Muscle of leg (tissue), 11 donors: ENCODE data around the gene ZSWIM5. TPM values are rescaled to one million over a fixed set of nuclear protein-coding genes. Genes with fewer than 3 reads are reported as not detected.
"Not testable (repeated sequence)": the region's sequence is repeated elsewhere in the genome, so short reads cannot be mapped to it uniquely, and the experiment has no call there.

ENCODE experiments used
- DNase-seq: peaks from one replicate; pipeline ENCODE4 v3.0.0; 2013
- H3K27ac ChIP-seq: one replicate; pipeline ENCODE4 v1.5.1; 2013; ENCODE audit warnings: mild to moderate bottlenecking, low read length, control low read depth
- H3K27me3 ChIP-seq: one replicate; pipeline ENCODE4 v1.6.1; 2013; ENCODE audit warnings: low read length; ENCODE audit not compliant: control insufficient read depth, insufficient read depth
- H3K36me3 ChIP-seq: one replicate; pipeline ENCODE4 v1.6.1; 2013; ENCODE audit warnings: low read length; ENCODE audit not compliant: control insufficient read depth, insufficient read depth
- H3K4me1 ChIP-seq: one replicate; pipeline ENCODE4 v1.6.1; 2013; ENCODE audit warnings: low read length; ENCODE audit not compliant: control insufficient read depth, insufficient read depth
- H3K4me3 ChIP-seq: one replicate; pipeline ENCODE4 v1.5.1; 2013; ENCODE audit warnings: low read length, control low read depth
- H3K9me3 ChIP-seq: replicated peaks from 2 replicates; pipeline ENCODE4 v1.6.1; 2013; ENCODE audit warnings: low read depth, low read length; ENCODE audit not compliant: control insufficient read depth
- WGBS: methylation state at CpG from one replicate; pipeline ENCODE4 v1.1.5; 2013; ENCODE audit warnings: missing lambda C conversion rate; ENCODE audit not compliant: insufficient coverage; 5-methylcytosine and 5-hydroxymethylcytosine counted together
- polyA plus RNA-seq, 8 donors: library from polyadenylated mRNA; unstranded; fragments of 120-200 nt; gene quantifications; one replicate each; pipeline versions ENCODE4 v1.2.1 to v1.2.3, GENCODE V29; 2013; ENCODE audit warnings: inconsistent platforms in 1 of 8, low replicate concordance in 1 of 8; ENCODE audit not compliant: insufficient read length in 8 of 8, insufficient read depth in 1 of 8
- total RNA-seq: library from RNA; stranded (reverse); fragments of 120-200 nt; gene quantifications from one replicate; pipeline ENCODE4 v1.2.4, GENCODE V29; 2013

Gene ZSWIM5
- total and polyA plus RNA-seq, 9 donors, result 0.25 to 1.0 (median 0.47) TPM

- WGBS, result no CpG with 5 or more reads among the region's 2 CpGs
- Histone ChIP-seq H3K27me3 (no peaks in the 10 kb centered on the region), H3K27ac (no peak overlapping the region), H3K4me3 (no peak overlapping the region), H3K36me3 (no peaks in the 10 kb centered on the region), H3K4me1 (no peaks in the 10 kb centered on the region), H3K9me3 (no peaks in the 10 kb centered on the region)
- DNase-seq, result no peak
Observed at GRCh38 chr1:45067806-45068205, 138.6 kb downstream of the ZSWIM5 start.

GRCh38 chr1:45065083-45065482 is 141.3 kb downstream of the ZSWIM5 start:
- no peaks in the 10 kb centered on the region for H3K4me1 ChIP-seq
- H3K9me3 ChIP-seq, result no peaks in the 10 kb centered on the region
- no peak overlapping the region for H3K4me3 ChIP-seq
- no peaks in the 10 kb centered on the region for H3K36me3 ChIP-seq
- no CpG with 5 or more reads among the region's 2 CpGs for WGBS
- no peak for DNase-seq
- no peaks in the 10 kb centered on the region for H3K27me3 ChIP-seq
- no peak overlapping the region for H3K27ac ChIP-seq

- not testable (repeated sequence) for DNase-seq, H3K27ac ChIP-seq, H3K9me3 ChIP-seq, H3K4me1 ChIP-seq, H3K36me3 ChIP-seq, H3K4me3 ChIP-seq, H3K27me3 ChIP-seq
- WGBS, result no CpG with 5 or more reads among the region's 4 CpGs
Observed at GRCh38 chr1:45062463-45062862, 143.9 kb downstream of the ZSWIM5 start.

- DNase-seq, result no peak
- H3K9me3 ChIP-seq, result no peaks in the 10 kb centered on the region
- H3K36me3 ChIP-seq, result no peaks in the 10 kb centered on the region
- no CpG with 5 or more reads among the region's 2 CpGs for WGBS
- H3K4me1 ChIP-seq, result no peaks in the 10 kb centered on the region
- H3K27ac ChIP-seq, result no peak overlapping the region
- H3K4me3 ChIP-seq, result no peak overlapping the region
- H3K27me3 ChIP-seq, result no peaks in the 10 kb centered on the region
Observed at GRCh38 chr1:45059829-45060228, 146.6 kb downstream of the ZSWIM5 start.

- 100% methylated on average over 1 of the region's 1 CpG for WGBS
- Histone ChIP-seq H3K27me3 (no peaks in the 10 kb centered on the region), H3K4me3 (no peak overlapping the region), H3K27ac (no peak overlapping the region), H3K9me3 (no peaks in the 10 kb centered on the region), H3K36me3 (no peaks in the 10 kb centered on the region), H3K4me1 (no peaks in the 10 kb centered on the region)
- DNase-seq, result no peak
Observed at GRCh38 chr1:45057542-45057941, 148.9 kb downstream of the ZSWIM5 start.

- Histone ChIP-seq H3K36me3 (no peaks in the 10 kb centered on the region), H3K27me3 (no peaks in the 10 kb centered on the region), H3K9me3 (no peaks in the 10 kb centered on the region), H3K27ac (no peak overlapping the region), H3K4me3 (no peak overlapping the region), H3K4me1 (no peaks in the 10 kb centered on the region)
- no peak for DNase-seq
- no CpG with 5 or more reads among the region's 2 CpGs for WGBS
Observed at GRCh38 chr1:45051005-45051772, 155.2 kb downstream of the ZSWIM5 start.

- DNase-seq, result no peak
- H3K36me3 ChIP-seq, result no peaks in the 10 kb centered on the region
- no peaks in the 10 kb centered on the region for H3K9me3 ChIP-seq
- 100% methylated on average over 2 of the region's 5 CpGs for WGBS
- no peaks in the 10 kb centered on the region for H3K27me3 ChIP-seq
- H3K4me3 ChIP-seq, result no peak overlapping the region
- no peak overlapping the region for H3K27ac ChIP-seq
- H3K4me1 ChIP-seq, result no peaks in the 10 kb centered on the region
Observed at GRCh38 chr1:45047032-45047431, 159.4 kb downstream of the ZSWIM5 start.

- no peaks in the 10 kb centered on the region for H3K4me1 ChIP-seq
- H3K9me3 ChIP-seq, result no peaks in the 10 kb centered on the region
- no peak overlapping the region for H3K27ac ChIP-seq
- WGBS, result no CpG with 5 or more reads among the region's 1 CpG
- DNase-seq, result no peak
- H3K27me3 ChIP-seq, result no peaks in the 10 kb centered on the region
- H3K4me3 ChIP-seq, result no peak overlapping the region
- no peaks in the 10 kb centered on the region for H3K36me3 ChIP-seq
Observed at GRCh38 chr1:45044916-45045315, 161.5 kb downstream of the ZSWIM5 start.

GRCh38 chr1:45043094-45043493 is 163.3 kb downstream of the ZSWIM5 start:
- DNase-seq, result no peak
- H3K36me3 ChIP-seq, result no peaks in the 10 kb centered on the region
- H3K4me3 ChIP-seq, result no peak overlapping the region
- no peaks in the 10 kb centered on the region for H3K4me1 ChIP-seq
- no peak overlapping the region for H3K27ac ChIP-seq
- no peaks in the 10 kb centered on the region for H3K9me3 ChIP-seq
- H3K27me3 ChIP-seq, result no peaks in the 10 kb centered on the region
- 72% methylated on average over 5 of the region's 5 CpGs for WGBS

GRCh38 chr1:45040297-45040696 is 166.1 kb downstream of the ZSWIM5 start:
- Histone ChIP-seq H3K36me3 (no peaks in the 10 kb centered on the region), H3K27ac (no peak overlapping the region), H3K27me3 (no peaks in the 10 kb centered on the region), H3K4me3 (no peak overlapping the region), H3K4me1 (no peaks in the 10 kb centered on the region), H3K9me3 (no peaks in the 10 kb centered on the region)
- no peak for DNase-seq
- WGBS, result 84% methylated on average over 2 of the region's 5 CpGs
